Measurements from ENCODE around the gene ASTN2.

GRCh38 chr9:117278020-117278419 is 136.8 kb downstream of the ASTN2 start:
- TF ChIP-seq, protein P1, sequence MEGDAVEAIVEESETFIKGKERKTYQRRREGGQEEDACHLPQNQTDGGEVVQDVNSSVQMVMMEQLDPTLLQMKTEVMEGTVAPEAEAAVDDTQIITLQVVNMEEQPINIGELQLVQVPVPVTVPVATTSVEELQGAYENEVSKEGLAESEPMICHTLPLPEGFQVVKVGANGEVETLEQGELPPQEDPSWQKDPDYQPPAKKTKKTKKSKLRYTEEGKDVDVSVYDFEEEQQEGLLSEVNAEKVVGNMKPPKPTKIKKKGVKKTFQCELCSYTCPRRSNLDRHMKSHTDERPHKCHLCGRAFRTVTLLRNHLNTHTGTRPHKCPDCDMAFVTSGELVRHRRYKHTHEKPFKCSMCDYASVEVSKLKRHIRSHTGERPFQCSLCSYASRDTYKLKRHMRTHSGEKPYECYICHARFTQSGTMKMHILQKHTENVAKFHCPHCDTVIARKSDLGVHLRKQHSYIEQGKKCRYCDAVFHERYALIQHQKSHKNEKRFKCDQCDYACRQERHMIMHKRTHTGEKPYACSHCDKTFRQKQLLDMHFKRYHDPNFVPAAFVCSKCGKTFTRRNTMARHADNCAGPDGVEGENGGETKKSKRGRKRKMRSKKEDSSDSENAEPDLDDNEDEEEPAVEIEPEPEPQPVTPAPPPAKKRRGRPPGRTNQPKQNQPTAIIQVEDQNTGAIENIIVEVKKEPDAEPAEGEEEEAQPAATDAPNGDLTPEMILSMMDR (conservative IDR thresholded peaks at IDR 0.05 in 1 of 2, IDR thresholded peaks at IDR 0.05 in 1 of 2; ENCODE audit: extremely low read depth in 1 of 2, insufficient read depth in 1 of 2, low read depth in 1 of 2, low read length in 2 of 2) = no peak
- TF ChIP-seq EZH2 (IDR thresholded peaks at IDR 0.05; ENCODE audit: borderline replicate concordance, low read length) = no peak
